ENCODE data around the gene ZFAND6.

ZFAND6 gene

GRCh38 chr15:80172401-80172800 is 112.9 kb downstream of the ZFAND6 start:
- Histone ChIP-seq H3K9ac (ENCODE audit: low read length) (peak overlapping the region; percentile 53), H3K4me3 (ENCODE audit: low read length) (no peak overlapping the region), H3K9me3 (ENCODE audit: control insufficient read depth, low read length) (no peaks in the 10 kb centered on the region), H3K27me3 (replicated peaks; ENCODE audit: control insufficient read depth, insufficient read depth, low read length) (no peaks in the 10 kb centered on the region), H3K36me3 (ENCODE audit: control insufficient read depth, insufficient read depth, low read length, severe bottlenecking) (peaks cover 26% of the 10 kb centered on the region), H3K4me1 (ENCODE audit: control insufficient read depth, insufficient read depth, low read length) (peaks cover 49% of the 10 kb centered on the region)
- DNase-seq (ENCODE audit: low read depth) = no peak

GRCh38 chr15:80173022-80173759 is 113.7 kb downstream of the ZFAND6 start:
- peak; percentile 72 for DNase-seq (ENCODE audit: low read depth)
- Histone ChIP-seq H3K4me1 (ENCODE audit: control insufficient read depth, insufficient read depth, low read length) (peaks cover 54% of the 10 kb centered on the region), H3K36me3 (ENCODE audit: control insufficient read depth, insufficient read depth, low read length, severe bottlenecking) (peaks cover 27% of the 10 kb centered on the region)

GRCh38 chr15:80174017-80174746 is 114.7 kb downstream of the ZFAND6 start:
- H3K9ac ChIP-seq (ENCODE audit: low read length) = peak overlapping the region; percentile 67
- H3K36me3 ChIP-seq (ENCODE audit: control insufficient read depth, insufficient read depth, low read length, severe bottlenecking) = peaks cover 19% of the 10 kb centered on the region
- DNase-seq (ENCODE audit: low read depth) = peak; percentile 92
- no peaks in the 10 kb centered on the region for H3K9me3 ChIP-seq (ENCODE audit: control insufficient read depth, low read length)
- peaks cover 59% of the 10 kb centered on the region for H3K4me1 ChIP-seq (ENCODE audit: control insufficient read depth, insufficient read depth, low read length)
- no peaks in the 10 kb centered on the region for H3K27me3 ChIP-seq (replicated peaks; ENCODE audit: control insufficient read depth, insufficient read depth, low read length)
- H3K4me3 ChIP-seq (ENCODE audit: low read length) = peak overlapping the region; percentile 36

More at GRCh38 chr15:80173022-80173759, 113.7 kb downstream of the ZFAND6 start:
- no peaks in the 10 kb centered on the region for H3K9me3 ChIP-seq (ENCODE audit: control insufficient read depth, low read length)
- H3K27me3 ChIP-seq (replicated peaks; ENCODE audit: control insufficient read depth, insufficient read depth, low read length) = no peaks in the 10 kb centered on the region
- H3K9ac ChIP-seq (ENCODE audit: low read length) = peak overlapping the region; percentile 67
- H3K4me3 ChIP-seq (ENCODE audit: low read length) = no peak overlapping the region

GRCh38 chr15:80175436-80175835 is 116.0 kb downstream of the ZFAND6 start:
- peaks cover 69% of the 10 kb centered on the region for H3K4me1 ChIP-seq (ENCODE audit: control insufficient read depth, insufficient read depth, low read length)
- H3K9ac ChIP-seq (ENCODE audit: low read length) = no peak overlapping the region
- DNase-seq (ENCODE audit: low read depth) = no peak
- no peak overlapping the region for H3K4me3 ChIP-seq (ENCODE audit: low read length)
- H3K36me3 ChIP-seq (ENCODE audit: control insufficient read depth, insufficient read depth, low read length, severe bottlenecking) = peaks cover 21% of the 10 kb centered on the region
- no peaks in the 10 kb centered on the region for H3K9me3 ChIP-seq (ENCODE audit: control insufficient read depth, low read length)
- no peaks in the 10 kb centered on the region for H3K27me3 ChIP-seq (replicated peaks; ENCODE audit: control insufficient read depth, insufficient read depth, low read length)

GRCh38 chr15:80176443-80176842 is 117.0 kb downstream of the ZFAND6 start:
- H3K36me3 ChIP-seq (ENCODE audit: control insufficient read depth, insufficient read depth, low read length, severe bottlenecking) = peaks cover 30% of the 10 kb centered on the region
- H3K4me3 ChIP-seq (ENCODE audit: low read length) = no peak overlapping the region
- H3K27me3 ChIP-seq (replicated peaks; ENCODE audit: control insufficient read depth, insufficient read depth, low read length) = no peaks in the 10 kb centered on the region
- DNase-seq (ENCODE audit: low read depth) = no peak
- no peak overlapping the region for H3K9ac ChIP-seq (ENCODE audit: low read length)
- H3K9me3 ChIP-seq (ENCODE audit: control insufficient read depth, low read length) = no peaks in the 10 kb centered on the region
- H3K4me1 ChIP-seq (ENCODE audit: control insufficient read depth, insufficient read depth, low read length) = peaks cover 68% of the 10 kb centered on the region

- Histone ChIP-seq H3K27me3 (replicated peaks; ENCODE audit: control insufficient read depth, insufficient read depth, low read length) (no peaks in the 10 kb centered on the region), H3K4me1 (ENCODE audit: control insufficient read depth, insufficient read depth, low read length) (peaks cover 62% of the 10 kb centered on the region), H3K9ac (ENCODE audit: low read length) (no peak overlapping the region), H3K36me3 (ENCODE audit: control insufficient read depth, insufficient read depth, low read length, severe bottlenecking) (peaks cover 36% of the 10 kb centered on the region), H3K9me3 (ENCODE audit: control insufficient read depth, low read length) (no peaks in the 10 kb centered on the region), H3K4me3 (ENCODE audit: low read length) (peak overlapping the region; percentile 20)
- no peak for DNase-seq (ENCODE audit: low read depth)
Observed at GRCh38 chr15:80177156-80177555, 117.7 kb downstream of the ZFAND6 start.

GRCh38 chr15:80179025-80179759 is 119.7 kb downstream of the ZFAND6 start:
- H3K9me3 ChIP-seq (ENCODE audit: control insufficient read depth, low read length) = no peaks in the 10 kb centered on the region
- peak; percentile 86 for DNase-seq (ENCODE audit: low read depth)
- peaks cover 56% of the 10 kb centered on the region for H3K4me1 ChIP-seq (ENCODE audit: control insufficient read depth, insufficient read depth, low read length)
- H3K9ac ChIP-seq (ENCODE audit: low read length) = peak overlapping the region; percentile 37
- peak overlapping the region; percentile 25 for H3K4me3 ChIP-seq (ENCODE audit: low read length)
- H3K36me3 ChIP-seq (ENCODE audit: control insufficient read depth, insufficient read depth, low read length, severe bottlenecking) = peaks cover 51% of the 10 kb centered on the region
- H3K27me3 ChIP-seq (replicated peaks; ENCODE audit: control insufficient read depth, insufficient read depth, low read length) = no peaks in the 10 kb centered on the region

- Histone ChIP-seq H3K4me1 (ENCODE audit: control insufficient read depth, insufficient read depth, low read length) (peaks cover 48% of the 10 kb centered on the region), H3K9ac (ENCODE audit: low read length) (no peak overlapping the region), H3K4me3 (ENCODE audit: low read length) (no peak overlapping the region), H3K36me3 (ENCODE audit: control insufficient read depth, insufficient read depth, low read length, severe bottlenecking) (peaks cover 56% of the 10 kb centered on the region), H3K27me3 (replicated peaks; ENCODE audit: control insufficient read depth, insufficient read depth, low read length) (no peaks in the 10 kb centered on the region), H3K9me3 (ENCODE audit: control insufficient read depth, low read length) (no peaks in the 10 kb centered on the region)
- DNase-seq (ENCODE audit: low read depth) = no peak
Observed at GRCh38 chr15:80179935-80180334, 120.5 kb downstream of the ZFAND6 start.

- no peak for DNase-seq (ENCODE audit: low read depth)
- peaks cover 45% of the 10 kb centered on the region for H3K4me1 ChIP-seq (ENCODE audit: control insufficient read depth, insufficient read depth, low read length)
Observed at GRCh38 chr15:80180468-80180867, 121.0 kb downstream of the ZFAND6 start.

GRCh38 chr15:80180986-80181385 is 121.5 kb downstream of the ZFAND6 start:
- no peak overlapping the region for H3K4me3 ChIP-seq (ENCODE audit: low read length)
- no peak for DNase-seq (ENCODE audit: low read depth)
- H3K9ac ChIP-seq (ENCODE audit: low read length) = no peak overlapping the region
- no peaks in the 10 kb centered on the region for H3K27me3 ChIP-seq (replicated peaks; ENCODE audit: control insufficient read depth, insufficient read depth, low read length)
- H3K36me3 ChIP-seq (ENCODE audit: control insufficient read depth, insufficient read depth, low read length, severe bottlenecking) = peaks cover 56% of the 10 kb centered on the region
- no peaks in the 10 kb centered on the region for H3K9me3 ChIP-seq (ENCODE audit: control insufficient read depth, low read length)
- H3K4me1 ChIP-seq (ENCODE audit: control insufficient read depth, insufficient read depth, low read length) = peaks cover 45% of the 10 kb centered on the region

More at GRCh38 chr15:80180468-80180867, 121.0 kb downstream of the ZFAND6 start:
- peaks cover 55% of the 10 kb centered on the region for H3K36me3 ChIP-seq (ENCODE audit: control insufficient read depth, insufficient read depth, low read length, severe bottlenecking)
- no peaks in the 10 kb centered on the region for H3K27me3 ChIP-seq (replicated peaks; ENCODE audit: control insufficient read depth, insufficient read depth, low read length)
- no peak overlapping the region for H3K9ac ChIP-seq (ENCODE audit: low read length)
- H3K4me3 ChIP-seq (ENCODE audit: low read length) = no peak overlapping the region
- no peaks in the 10 kb centered on the region for H3K9me3 ChIP-seq (ENCODE audit: control insufficient read depth, low read length)
